Smooth muscle cell (in vitro differentiated cells): ENCODE measurements around the gene ERMAP. TPM values are rescaled to one million over a fixed set of nuclear protein-coding genes. Genes with fewer than 3 reads are reported as not detected.
"Not testable (repeated sequence)": the region's sequence is repeated elsewhere in the genome, so short reads cannot be mapped to it uniquely, and the experiment has no call there.

ENCODE experiments used
- DNase-seq: peaks from one replicate; lab custom pipeline; 2025; ENCODE audit not compliant: unreplicated experiment; lab: John Stamatoyannopoulos, UW
- H2AFZ ChIP-seq: fragments of 200-600 bp; sonication (generic); 2 replicates; pipeline ENCODE4 v1.6.0; 2016; ENCODE audit warnings: antibody characterized with exemption, low read depth, mild to moderate bottlenecking
- H3F3A ChIP-seq: fragments of 200-600 bp; sonication (generic); 2 replicates; pipeline ENCODE4 v1.6.0; 2017; ENCODE audit warnings: antibody characterized with exemption, low read depth
- H3K27ac ChIP-seq: fragments of 200-600 bp; sonication (generic); 2 replicates; pipeline ENCODE4 v1.5.1; 2016; ENCODE audit warnings: low read depth, mild to moderate bottlenecking
- H3K27me3 ChIP-seq: fragments of 200-600 bp; sonication (generic); 2 replicates; pipeline ENCODE4 v1.6.1; 2016; ENCODE audit warnings: low read depth, mild to moderate bottlenecking
- H3K36me3 ChIP-seq: fragments of 200-600 bp; sonication (generic); 2 replicates; pipeline ENCODE4 v1.5.1; 2016; ENCODE audit warnings: low read depth
- H3K4me1 ChIP-seq: fragments of 200-600 bp; sonication (generic); 2 replicates; pipeline ENCODE4 v1.5.1; 2016; ENCODE audit warnings: low read depth
- H3K4me2 ChIP-seq: fragments of 200-600 bp; sonication (generic); 2 replicates; pipeline ENCODE4 v1.6.0; 2016; ENCODE audit warnings: mild to moderate bottlenecking
- H3K4me3 ChIP-seq: fragments of 200-600 bp; sonication (generic); 2 replicates; pipeline ENCODE4 v1.5.1; 2016; ENCODE audit warnings: mild to moderate bottlenecking
- H3K79me2 ChIP-seq: fragments of 200-600 bp; sonication (generic); 2 replicates; pipeline ENCODE4 v1.6.0; 2016; ENCODE audit warnings: low read depth, mild to moderate bottlenecking
- H3K9ac ChIP-seq: fragments of 200-600 bp; sonication (generic); 2 replicates; pipeline ENCODE4 v1.6.0; 2016; ENCODE audit warnings: low read depth
- H3K9me3 ChIP-seq: fragments of 200-600 bp; sonication (generic); replicated peaks from 2 replicates; pipeline ENCODE4 v1.5.1; 2016; ENCODE audit warnings: low read depth
- H4K20me1 ChIP-seq: fragments of 200-600 bp; sonication (generic); 2 replicates; pipeline ENCODE4 v1.6.0; 2016; ENCODE audit warnings: low read depth
- WGBS: methylation state at CpG from one replicate; pipeline ENCODE4 v1.1.7; 2016; ENCODE audit warnings: low lambda C conversion rate; 5-methylcytosine and 5-hydroxymethylcytosine counted together
- polyA plus RNA-seq: library from polyadenylated mRNA; unstranded; fragments of >200 nt; fragmentation: Nextera tagmentation; extraction: Ambion mirVana; gene quantifications from 2 replicates; pipeline ENCODE4 v1.2.1, GENCODE V29; 2016
- total RNA-seq: library from RNA; depleted of rRNA; stranded (reverse); fragments of >200 nt; gene quantifications from 2 replicates; pipeline ENCODE4 v1.2.3, GENCODE V29; 2014
- TF ChIP-seq, protein P1 (sequence below): fragments of 200-600 bp; sonication (generic); IDR thresholded peaks from 2 replicates; pipeline ENCODE4 v1.5.1; 2017; ENCODE audit warnings: borderline replicate concordance, mild to moderate bottlenecking, antibody characterized with exemption; ENCODE audit not compliant: insufficient read depth, poor library complexity, severe bottlenecking

Gene ERMAP
- total and polyA plus RNA-seq, 2 experiments from 2014 or later: 4.1 to 5.1 TPM

DNA sequence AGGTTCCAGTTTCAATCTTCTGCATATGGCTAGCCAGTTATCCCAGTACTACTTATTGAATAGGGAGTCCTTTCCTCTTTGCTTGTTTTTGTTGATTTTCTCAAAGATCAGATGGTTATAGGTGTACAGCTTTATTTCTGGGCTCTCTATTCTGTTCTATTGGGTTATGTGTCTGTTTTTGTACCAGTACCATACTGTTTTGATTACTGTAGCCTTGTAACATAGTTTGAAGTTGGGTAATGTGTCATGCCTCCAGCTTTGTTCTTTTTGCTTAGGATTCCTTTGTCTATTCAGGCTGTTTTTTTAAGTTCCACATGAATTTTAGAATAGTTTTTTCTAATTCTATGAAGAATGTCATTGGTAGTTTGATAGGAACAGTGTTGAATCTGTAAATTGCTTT lies 56.2 kb downstream of the ERMAP start:
- not testable (repeated sequence) for H3F3A ChIP-seq, H3K9me3 ChIP-seq, H3K4me3 ChIP-seq, H2AFZ ChIP-seq, H3K79me2 ChIP-seq, H3K27ac ChIP-seq, H3K4me1 ChIP-seq, H3K36me3 ChIP-seq, H4K20me1 ChIP-seq, DNase-seq, H3K9ac ChIP-seq, H3K4me2 ChIP-seq
- H3K27me3 ChIP-seq: peaks cover 20% of the 10 kb centered on the region

DNA sequence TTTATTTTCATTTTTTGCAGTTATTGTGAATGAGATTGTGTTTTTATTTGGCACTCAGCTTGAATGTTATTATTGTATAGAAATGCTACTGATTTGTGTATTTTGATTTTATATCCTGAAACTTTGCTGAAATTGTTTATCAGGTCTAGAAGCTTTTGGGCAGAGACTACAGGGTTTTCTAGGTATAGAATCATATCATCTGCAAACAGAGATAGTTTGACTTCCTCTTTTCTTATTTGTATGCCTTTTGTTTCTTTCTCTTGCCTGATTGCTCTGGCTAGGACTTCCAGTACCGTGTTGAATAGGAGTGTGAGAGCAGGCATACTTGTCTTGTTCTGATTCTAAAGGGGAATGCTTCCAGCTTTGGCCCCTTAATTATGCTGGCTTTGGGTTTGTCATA lies 56.7 kb downstream of the ERMAP start:
- H3K9me3 ChIP-seq: no peaks in the 10 kb centered on the region
- no peak for DNase-seq
- TF ChIP-seq, protein P1, sequence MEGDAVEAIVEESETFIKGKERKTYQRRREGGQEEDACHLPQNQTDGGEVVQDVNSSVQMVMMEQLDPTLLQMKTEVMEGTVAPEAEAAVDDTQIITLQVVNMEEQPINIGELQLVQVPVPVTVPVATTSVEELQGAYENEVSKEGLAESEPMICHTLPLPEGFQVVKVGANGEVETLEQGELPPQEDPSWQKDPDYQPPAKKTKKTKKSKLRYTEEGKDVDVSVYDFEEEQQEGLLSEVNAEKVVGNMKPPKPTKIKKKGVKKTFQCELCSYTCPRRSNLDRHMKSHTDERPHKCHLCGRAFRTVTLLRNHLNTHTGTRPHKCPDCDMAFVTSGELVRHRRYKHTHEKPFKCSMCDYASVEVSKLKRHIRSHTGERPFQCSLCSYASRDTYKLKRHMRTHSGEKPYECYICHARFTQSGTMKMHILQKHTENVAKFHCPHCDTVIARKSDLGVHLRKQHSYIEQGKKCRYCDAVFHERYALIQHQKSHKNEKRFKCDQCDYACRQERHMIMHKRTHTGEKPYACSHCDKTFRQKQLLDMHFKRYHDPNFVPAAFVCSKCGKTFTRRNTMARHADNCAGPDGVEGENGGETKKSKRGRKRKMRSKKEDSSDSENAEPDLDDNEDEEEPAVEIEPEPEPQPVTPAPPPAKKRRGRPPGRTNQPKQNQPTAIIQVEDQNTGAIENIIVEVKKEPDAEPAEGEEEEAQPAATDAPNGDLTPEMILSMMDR: no peak
- H3K4me1 ChIP-seq: no peaks in the 10 kb centered on the region
- H3K27me3 ChIP-seq: peaks cover 20% of the 10 kb centered on the region
- no peak overlapping the region for H3K9ac ChIP-seq
- no peak overlapping the region for H3K4me2 ChIP-seq
- H3F3A ChIP-seq: no peaks in the 10 kb centered on the region
- 86% methylated on average over 1 of the region's 1 CpG for WGBS
- H3K4me3 ChIP-seq: no peak overlapping the region
- H3K79me2 ChIP-seq: no peaks in the 10 kb centered on the region
- no peaks in the 10 kb centered on the region for H3K36me3 ChIP-seq
- no peaks in the 10 kb centered on the region for H4K20me1 ChIP-seq
- no peak overlapping the region for H3K27ac ChIP-seq
- H2AFZ ChIP-seq: no peak overlapping the region

GRCh38 chr1:42876009-42876408 lies 59.1 kb downstream of the ERMAP start:
- TF ChIP-seq, protein P1: no peak
- no peak overlapping the region for H3K4me3 ChIP-seq
- H3K4me1 ChIP-seq: no peaks in the 10 kb centered on the region
- H3K9me3 ChIP-seq: no peaks in the 10 kb centered on the region
- no peak overlapping the region for H3K27ac ChIP-seq
- H3K4me2 ChIP-seq: no peak overlapping the region
- DNase-seq: no peak
- H3K27me3 ChIP-seq: peaks cover 20% of the 10 kb centered on the region
- no peak overlapping the region for H2AFZ ChIP-seq
- H3K9ac ChIP-seq: no peak overlapping the region
- H3K79me2 ChIP-seq: no peaks in the 10 kb centered on the region
- no peaks in the 10 kb centered on the region for H4K20me1 ChIP-seq
- no peaks in the 10 kb centered on the region for H3F3A ChIP-seq
- no peaks in the 10 kb centered on the region for H3K36me3 ChIP-seq

DNA sequence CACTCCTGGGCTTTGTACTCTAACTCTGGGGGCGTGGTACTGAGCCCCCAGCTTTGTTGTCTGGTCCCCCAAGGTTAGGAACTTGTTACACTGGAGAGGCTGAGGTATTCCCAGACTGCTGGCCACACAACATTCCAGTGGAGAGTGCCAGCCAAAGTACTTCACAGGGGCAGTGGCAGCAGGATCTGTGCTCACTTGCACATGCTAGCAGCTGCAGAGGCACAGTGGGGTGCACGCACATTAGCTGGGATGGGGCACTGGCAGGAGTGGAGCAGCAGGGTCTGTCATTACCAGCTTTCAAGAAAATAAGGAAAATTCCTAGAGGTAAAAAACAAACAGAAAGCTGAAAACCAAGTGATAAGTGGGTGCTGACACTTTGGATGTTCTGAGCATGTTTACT lies 60.5 kb downstream of the ERMAP start:
- no peaks in the 10 kb centered on the region for H3F3A ChIP-seq
- no peaks in the 10 kb centered on the region for H3K36me3 ChIP-seq
- TF ChIP-seq, protein P1: no peak
- peaks cover 14% of the 10 kb centered on the region for H3K27me3 ChIP-seq
- no peak overlapping the region for H2AFZ ChIP-seq
- no peaks in the 10 kb centered on the region for H3K4me1 ChIP-seq
- H3K9ac ChIP-seq: no peak overlapping the region
- no peaks in the 10 kb centered on the region for H3K9me3 ChIP-seq
- H3K4me2 ChIP-seq: no peak overlapping the region
- H3K27ac ChIP-seq: no peak overlapping the region
- no peaks in the 10 kb centered on the region for H3K79me2 ChIP-seq
- DNase-seq: no peak
- H3K4me3 ChIP-seq: no peak overlapping the region
- no peaks in the 10 kb centered on the region for H4K20me1 ChIP-seq
- WGBS: 65% methylated on average over 2 of the region's 2 CpGs
